NCI-H226 (cell line): ENCODE results near the gene SLC12A6.
A peak's percentile ranks its signal among the peaks of the same experiment; 100 is the strongest.
"Not testable (repeated sequence)": the region's sequence is repeated elsewhere in the genome, so short reads cannot be mapped to it uniquely, and the experiment has no call there.

Experiments
- DNase-seq: peaks from one replicate; pipeline ENCODE4 v3.0.0-alpha.2; 2015

SLC12A6 gene

DNA sequence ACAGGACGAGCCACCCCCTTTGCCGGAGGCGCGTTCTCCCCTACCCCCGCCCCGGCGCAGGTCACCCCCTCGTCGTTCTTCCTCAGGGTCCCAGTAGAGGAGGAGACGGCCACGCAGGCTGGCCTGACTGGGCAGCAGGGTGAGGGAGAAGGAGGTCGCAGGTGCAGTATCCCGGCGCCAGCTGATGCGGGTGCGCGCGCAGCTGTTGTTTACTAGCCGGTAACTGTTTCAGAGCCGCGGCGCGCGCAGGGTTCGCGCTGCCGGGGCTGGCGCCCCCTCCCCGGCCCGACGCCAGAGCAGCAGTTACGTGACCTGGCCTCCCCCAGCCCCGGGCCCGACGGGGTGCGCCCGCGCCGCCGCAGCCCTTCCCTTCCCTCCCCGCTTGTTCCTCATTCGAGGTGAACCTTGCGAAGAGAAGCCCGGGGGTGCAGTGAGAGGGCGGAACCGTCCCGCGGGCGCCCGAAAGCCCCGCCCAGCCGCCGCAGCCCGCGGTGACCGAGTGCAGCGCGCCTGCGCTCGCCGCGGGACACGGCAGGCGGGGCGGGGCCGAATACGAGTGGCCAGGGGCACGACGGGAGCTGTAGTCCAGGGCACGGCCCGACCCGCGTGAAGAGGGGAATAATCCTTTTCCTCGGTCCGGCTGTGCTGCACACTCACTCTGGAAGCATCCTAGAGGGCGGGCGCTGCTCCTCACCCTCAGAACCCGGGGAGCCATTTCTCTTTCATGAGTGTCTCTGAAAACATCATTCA lies at the start of gene SLC12A6:
TSS of gene SLC12A6 (minus strand) at position 225 of the 750 bp plus-strand sequence. CDS start 1,101 bp downstream, outside the sequence.
- peak; percentile 80 for DNase-seq

DNA sequence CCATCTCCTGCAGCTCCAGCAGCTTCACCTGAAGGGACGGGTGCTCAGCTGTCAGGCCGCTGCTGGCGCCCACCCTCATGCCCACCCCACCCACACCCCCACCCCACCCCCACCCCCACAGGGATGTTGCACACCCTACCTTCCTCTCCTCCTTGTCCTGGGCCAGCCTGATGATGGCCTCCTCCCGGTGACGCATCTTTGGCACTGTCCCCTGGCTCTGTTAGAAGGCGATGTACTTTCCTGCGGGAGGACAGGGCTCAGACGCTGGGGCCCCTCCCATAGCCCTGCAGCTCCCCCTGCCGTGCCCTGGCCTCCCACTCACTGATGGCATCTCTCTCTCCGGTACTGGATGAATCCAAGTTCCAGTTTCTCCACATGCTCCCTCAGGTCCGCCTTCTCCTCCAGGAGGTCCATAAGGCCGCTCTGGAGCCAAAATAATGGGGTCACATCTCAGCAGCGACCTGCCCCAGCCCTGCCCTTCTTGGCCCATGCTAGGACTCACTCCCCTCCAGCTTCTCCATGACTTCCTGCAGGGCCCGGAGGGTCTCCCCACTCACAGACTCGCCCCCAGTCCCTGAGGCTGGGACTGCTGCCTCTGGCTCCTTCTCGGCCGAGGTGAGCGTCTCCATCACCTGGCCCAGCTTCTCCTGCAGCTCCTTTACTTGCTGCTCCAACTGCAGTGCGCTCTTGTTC lies 44.4 kb upstream of the SLC12A6 start:
- DNase-seq: not testable (repeated sequence)

GRCh38 chr15:34380491-34380890 lies 42.9 kb upstream of the SLC12A6 start:
- DNase-seq: not testable (repeated sequence)

DNA sequence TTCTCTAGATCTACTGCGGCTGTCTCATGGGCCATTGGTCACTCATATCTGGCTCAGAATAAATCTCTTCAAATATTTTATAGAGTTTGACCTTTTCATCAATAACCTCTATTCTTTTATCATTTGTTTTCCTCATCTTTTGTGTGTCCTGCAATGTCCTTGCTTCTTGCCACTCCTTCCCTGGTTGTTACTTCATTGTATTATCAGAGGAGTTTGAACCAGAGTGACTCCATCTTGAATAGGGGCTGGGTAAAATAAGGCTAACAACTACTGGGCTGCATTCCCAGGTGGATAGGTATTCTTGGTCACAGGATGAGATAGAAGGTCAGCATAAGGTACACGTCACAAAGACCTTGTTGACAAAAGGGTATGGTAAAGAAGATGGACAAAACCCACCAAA lies 39.3 kb upstream of the SLC12A6 start:
- DNase-seq: no peak

DNA sequence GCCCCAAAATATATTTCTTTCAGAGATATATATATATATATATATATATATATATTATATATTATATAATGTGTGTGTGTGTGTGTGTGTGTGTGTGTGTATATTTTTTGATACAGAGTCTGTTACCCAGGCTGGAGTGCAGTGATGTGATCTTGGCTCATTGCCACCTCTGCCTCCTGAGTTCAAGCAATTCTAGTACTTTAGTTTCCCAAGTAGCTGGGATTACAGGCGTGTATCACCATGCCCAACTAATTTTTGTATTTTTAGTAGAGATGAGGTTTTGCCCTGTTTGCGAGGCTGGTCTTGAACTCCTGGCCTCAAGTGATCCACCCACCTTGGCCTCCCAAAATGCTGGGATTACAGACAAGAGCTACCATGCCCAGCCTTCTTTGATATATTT lies 38.0 kb upstream of the SLC12A6 start:
- DNase-seq: not testable (repeated sequence)

DNA sequence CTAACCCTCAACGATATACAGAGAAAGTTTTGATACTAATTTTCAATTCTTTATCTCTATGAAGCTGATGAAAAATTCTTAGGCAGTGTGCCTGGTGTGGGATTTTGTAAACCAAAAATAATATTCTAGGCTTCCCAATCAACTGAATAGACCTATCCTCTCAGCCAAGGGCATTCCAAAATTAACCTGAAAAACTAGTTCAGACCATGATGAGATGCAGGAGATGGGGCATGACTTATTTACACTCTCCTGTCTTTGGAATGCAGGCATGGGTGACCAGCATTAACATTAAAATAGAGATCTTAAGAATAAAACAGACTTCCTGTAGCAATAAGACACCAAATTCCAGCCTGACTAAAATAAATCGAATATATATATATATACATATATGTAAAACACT lies 37.2 kb upstream of the SLC12A6 start:
- no peak for DNase-seq

- no peak for DNase-seq
Observed at GRCh38 chr15:34373951-34374350, 36.4 kb upstream of the SLC12A6 start.

DNA sequence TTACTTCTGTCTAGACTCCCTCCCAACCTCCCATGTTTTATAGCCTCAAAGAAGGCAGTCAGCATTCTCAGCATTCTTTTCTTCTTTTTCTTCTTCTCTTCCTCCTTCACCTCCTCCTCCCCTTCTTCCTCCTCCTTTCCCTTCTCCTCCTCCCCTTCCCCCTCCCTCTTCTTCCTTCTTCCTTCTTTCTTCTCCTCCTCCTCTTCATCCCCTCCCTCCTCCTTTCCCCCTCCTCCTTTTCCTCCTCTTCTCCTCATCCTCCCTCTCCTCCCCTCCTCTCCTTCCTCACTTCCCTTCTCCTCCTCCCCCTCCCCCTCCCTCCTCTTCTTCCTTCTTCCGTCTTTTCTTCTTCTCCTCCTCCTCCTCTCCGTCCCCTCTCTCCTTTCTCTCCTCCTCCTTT lies 33.1 kb upstream of the SLC12A6 start:
- DNase-seq: no peak

DNA sequence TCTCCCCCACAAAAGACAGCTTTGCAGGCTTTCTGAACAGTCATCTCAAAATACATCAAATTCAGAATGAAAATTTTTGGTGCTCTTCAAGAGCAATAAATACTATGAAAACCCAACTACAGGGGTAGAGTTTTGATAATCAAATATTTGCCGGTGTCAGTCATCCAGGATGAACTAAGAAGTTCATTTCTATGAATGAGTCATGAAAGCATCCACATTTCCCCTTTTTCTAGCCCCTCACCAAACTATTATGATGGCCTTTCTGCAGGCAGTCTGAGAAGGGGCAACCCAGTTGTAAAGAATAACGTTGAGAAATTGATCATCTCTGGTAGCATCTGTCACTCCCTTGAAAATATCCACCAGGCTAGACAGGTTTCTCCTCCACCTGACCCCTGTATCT lies 32.5 kb upstream of the SLC12A6 start:
- DNase-seq: no peak

- DNase-seq: peak; percentile 64
Observed at GRCh38 chr15:34367101-34368081, 29.8 kb upstream of the SLC12A6 start, which contains the start of gene LPCAT4. Gene LPCAT4, minus strand, starts transcription at chr15:34367196. Its CDS starts 96 bp downstream, at chr15:34367100.

- peak; percentile 70 for DNase-seq
Observed at GRCh38 chr15:34366271-34367065, 28.9 kb upstream of the SLC12A6 start.

GRCh38 chr15:34365836-34366235 lies 28.3 kb upstream of the SLC12A6 start:
- no peak for DNase-seq

- no peak for DNase-seq
Observed at GRCh38 chr15:34365091-34365825, 27.7 kb upstream of the SLC12A6 start.

- no peak for DNase-seq
Observed at GRCh38 chr15:34364041-34364440, 26.5 kb upstream of the SLC12A6 start.

GRCh38 chr15:34362047-34362773 lies 24.6 kb upstream of the SLC12A6 start:
- DNase-seq: no peak

DNA sequence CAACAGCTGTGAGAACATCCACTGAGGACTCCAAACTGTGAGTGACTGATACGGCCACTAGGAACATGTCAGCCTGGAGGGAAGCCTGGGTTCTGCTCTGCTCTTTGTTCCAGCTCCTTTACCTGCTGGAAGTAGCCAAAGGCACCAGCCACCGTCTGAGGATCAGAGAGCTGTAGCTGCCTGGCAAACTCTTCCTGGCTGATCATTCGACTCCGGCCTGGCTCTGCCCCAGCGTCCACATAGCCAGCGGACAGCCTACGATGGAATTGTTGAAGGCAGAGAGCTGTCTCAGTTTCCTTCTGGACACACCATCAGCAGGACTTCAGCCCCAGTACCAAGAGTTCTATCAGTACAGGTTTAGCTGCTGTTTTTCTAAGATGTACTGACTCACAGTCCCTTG lies 23.7 kb upstream of the SLC12A6 start:
- no peak for DNase-seq

- no peak for DNase-seq
Observed at GRCh38 chr15:34360298-34360697, 22.7 kb upstream of the SLC12A6 start.

GRCh38 chr15:34359416-34359815 lies 21.8 kb upstream of the SLC12A6 start:
- no peak for DNase-seq

DNA sequence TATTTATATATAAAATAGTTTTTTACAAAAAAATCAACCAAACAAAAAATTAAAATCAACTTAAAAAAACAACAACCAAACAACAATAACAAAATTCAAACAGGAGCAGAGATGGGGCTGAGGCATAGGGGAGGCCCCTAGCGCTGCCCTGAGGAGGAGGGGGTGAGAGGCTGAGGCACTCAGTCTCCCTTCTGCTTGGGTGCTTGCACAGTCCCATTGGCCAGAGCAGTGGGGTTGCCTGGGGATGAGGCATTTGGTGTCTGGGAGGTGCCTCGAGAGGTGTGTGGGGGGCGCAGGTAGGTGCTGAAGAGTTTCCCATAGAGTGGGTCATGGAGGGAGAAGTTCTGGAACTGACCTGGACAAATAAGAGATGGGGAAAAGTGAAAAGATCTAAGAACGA lies 21.4 kb upstream of the SLC12A6 start:
- DNase-seq: no peak

- DNase-seq: no peak
Observed at GRCh38 chr15:34358367-34358766, 20.8 kb upstream of the SLC12A6 start.

- DNase-seq: no peak
Observed at GRCh38 chr15:34357653-34358052, 20.1 kb upstream of the SLC12A6 start.
